Tibial nerve (tissue), 3 donors: ENCODE results near the gene KIR2DL1.
"Not testable (repeated sequence)": the region's sequence is repeated elsewhere in the genome, so short reads cannot be mapped to it uniquely, and the experiment has no call there.

Experiments used
- POLR2A ChIP-seq, 2 donors: fragments of 450-650 bp; IDR thresholded peaks; one replicate each; pipeline ENCODE4 v1.6.1; 2017; ENCODE audit warnings: antibody characterized with exemption in 2 of 2, mild to moderate bottlenecking in 2 of 2, moderate library complexity in 2 of 2
- TF ChIP-seq, protein P1 (sequence below), 5 experiments: fragments of 200-600 bp in 3 of 5; fragments of 450-650 bp in 2 of 5; sonication (generic) in 3 of 5; IDR thresholded peaks; one replicate each; pipeline ENCODE4 v1.5.1; 2016 to 2019; ENCODE audit warnings: antibody characterized with exemption in 5 of 5, mild to moderate bottlenecking in 3 of 5, moderate library complexity in 2 of 5

DNA sequence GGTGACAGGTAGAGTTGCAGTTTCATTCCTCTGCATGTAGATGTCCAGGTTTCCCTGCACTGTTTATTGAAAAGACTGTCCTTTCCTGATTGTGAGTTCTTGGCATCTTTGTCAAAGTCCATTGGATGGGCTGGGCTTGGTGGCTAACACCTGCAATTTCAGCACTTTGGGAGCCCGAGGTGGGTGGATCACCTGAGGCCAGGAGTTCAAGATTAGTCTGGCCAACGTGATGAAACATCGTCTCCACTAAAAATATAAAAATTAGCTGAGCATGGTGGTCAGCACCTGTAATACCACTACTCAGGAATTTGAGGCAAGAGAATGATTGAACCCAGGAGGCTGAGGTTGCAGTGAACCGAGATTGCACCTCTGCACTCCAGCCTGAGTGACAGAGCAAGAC is 8.3 kb downstream of the KIR2DL1 start:
- TF ChIP-seq POLR2A (IDR thresholded peaks at IDR 0.05), result not testable (repeated sequence)
- TF ChIP-seq, protein P1, sequence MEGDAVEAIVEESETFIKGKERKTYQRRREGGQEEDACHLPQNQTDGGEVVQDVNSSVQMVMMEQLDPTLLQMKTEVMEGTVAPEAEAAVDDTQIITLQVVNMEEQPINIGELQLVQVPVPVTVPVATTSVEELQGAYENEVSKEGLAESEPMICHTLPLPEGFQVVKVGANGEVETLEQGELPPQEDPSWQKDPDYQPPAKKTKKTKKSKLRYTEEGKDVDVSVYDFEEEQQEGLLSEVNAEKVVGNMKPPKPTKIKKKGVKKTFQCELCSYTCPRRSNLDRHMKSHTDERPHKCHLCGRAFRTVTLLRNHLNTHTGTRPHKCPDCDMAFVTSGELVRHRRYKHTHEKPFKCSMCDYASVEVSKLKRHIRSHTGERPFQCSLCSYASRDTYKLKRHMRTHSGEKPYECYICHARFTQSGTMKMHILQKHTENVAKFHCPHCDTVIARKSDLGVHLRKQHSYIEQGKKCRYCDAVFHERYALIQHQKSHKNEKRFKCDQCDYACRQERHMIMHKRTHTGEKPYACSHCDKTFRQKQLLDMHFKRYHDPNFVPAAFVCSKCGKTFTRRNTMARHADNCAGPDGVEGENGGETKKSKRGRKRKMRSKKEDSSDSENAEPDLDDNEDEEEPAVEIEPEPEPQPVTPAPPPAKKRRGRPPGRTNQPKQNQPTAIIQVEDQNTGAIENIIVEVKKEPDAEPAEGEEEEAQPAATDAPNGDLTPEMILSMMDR (IDR thresholded peaks at IDR 0.05), result not testable (repeated sequence)
